GM10266 (cell line): ENCODE data around the gene PLN.

ENCODE experiments used
- DNase-seq: peaks from one replicate; pipeline ENCODE4 v3.0.0; 2012; ENCODE audit errors: extremely low spot score
- TF ChIP-seq, protein P1 (sequence below): IDR thresholded peaks from 2 replicates; pipeline ENCODE4 v1.5.1; 2012; ENCODE audit warnings: mild to moderate bottlenecking, low read depth; ENCODE audit not compliant: control insufficient read depth, insufficient read depth; ENCODE audit errors: missing control alignments

PLN gene

DNA sequence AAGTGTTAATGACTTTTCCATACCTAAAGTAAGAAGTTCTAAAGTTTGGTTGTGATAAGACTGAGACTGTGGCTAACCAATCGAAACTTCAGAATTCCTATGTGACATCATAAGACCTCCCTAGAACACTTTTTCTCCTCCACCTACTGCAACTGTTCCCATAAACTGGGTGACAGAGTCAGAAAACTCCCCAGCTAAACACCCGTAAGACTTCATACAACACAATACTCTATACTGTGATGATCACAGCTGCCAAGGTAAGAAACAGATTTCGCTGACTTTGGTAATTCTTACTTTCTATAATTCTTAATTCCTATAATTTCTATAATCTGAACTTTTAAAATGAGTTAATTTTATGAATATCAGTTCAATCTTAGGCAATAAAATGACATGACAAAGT is at the start of gene PLN:
Gene PLN, plus strand, starts transcription at position 161 of the 400 bp plus-strand sequence. CDS start 10,626 bp downstream, outside the sequence.
- TF ChIP-seq, protein P1, sequence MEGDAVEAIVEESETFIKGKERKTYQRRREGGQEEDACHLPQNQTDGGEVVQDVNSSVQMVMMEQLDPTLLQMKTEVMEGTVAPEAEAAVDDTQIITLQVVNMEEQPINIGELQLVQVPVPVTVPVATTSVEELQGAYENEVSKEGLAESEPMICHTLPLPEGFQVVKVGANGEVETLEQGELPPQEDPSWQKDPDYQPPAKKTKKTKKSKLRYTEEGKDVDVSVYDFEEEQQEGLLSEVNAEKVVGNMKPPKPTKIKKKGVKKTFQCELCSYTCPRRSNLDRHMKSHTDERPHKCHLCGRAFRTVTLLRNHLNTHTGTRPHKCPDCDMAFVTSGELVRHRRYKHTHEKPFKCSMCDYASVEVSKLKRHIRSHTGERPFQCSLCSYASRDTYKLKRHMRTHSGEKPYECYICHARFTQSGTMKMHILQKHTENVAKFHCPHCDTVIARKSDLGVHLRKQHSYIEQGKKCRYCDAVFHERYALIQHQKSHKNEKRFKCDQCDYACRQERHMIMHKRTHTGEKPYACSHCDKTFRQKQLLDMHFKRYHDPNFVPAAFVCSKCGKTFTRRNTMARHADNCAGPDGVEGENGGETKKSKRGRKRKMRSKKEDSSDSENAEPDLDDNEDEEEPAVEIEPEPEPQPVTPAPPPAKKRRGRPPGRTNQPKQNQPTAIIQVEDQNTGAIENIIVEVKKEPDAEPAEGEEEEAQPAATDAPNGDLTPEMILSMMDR: no peak
- no peak for DNase-seq

DNA sequence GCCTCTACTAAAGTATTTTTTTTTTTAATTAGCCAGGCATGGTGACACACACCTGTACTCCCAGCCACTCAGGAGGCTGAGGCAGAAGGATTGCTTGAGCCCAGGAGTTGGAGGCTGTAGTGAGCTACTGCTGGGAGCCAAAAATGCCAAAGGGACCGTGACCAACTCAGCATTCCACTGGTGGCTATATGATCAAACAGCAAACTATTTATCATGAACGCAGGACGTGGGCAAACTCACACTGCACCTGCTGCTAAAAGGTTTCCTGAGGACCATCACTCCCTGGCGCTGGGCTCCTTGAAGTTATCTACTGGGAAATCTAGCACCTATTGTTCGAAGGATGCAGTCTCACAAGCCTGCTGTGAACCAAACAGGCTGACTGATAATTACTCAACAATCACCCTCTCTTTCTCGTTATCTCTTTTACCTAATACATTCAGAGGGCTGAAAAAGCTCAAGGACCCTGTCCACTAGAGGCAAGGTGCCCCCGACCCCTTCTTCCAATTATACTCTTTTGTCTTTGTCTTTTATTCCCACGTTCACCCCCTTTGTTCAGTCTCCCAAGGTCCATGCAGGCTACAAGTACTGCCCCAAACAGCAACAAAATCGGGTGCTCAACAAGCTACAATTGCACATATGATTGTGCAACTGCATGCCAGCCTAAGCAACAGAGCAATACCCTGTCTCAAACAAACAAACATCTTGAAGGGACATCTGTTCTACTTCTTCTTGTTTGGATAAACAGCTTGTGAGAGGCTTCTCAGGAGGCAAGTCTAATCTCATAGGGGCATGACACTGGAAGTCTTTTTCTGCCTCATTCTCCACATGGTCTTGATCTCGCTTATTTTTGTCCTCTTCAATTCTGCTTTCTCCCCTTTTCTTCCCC is 47.7 kb upstream of the PLN start:
- TF ChIP-seq, protein P1: no peak
- DNase-seq: no peak

DNA sequence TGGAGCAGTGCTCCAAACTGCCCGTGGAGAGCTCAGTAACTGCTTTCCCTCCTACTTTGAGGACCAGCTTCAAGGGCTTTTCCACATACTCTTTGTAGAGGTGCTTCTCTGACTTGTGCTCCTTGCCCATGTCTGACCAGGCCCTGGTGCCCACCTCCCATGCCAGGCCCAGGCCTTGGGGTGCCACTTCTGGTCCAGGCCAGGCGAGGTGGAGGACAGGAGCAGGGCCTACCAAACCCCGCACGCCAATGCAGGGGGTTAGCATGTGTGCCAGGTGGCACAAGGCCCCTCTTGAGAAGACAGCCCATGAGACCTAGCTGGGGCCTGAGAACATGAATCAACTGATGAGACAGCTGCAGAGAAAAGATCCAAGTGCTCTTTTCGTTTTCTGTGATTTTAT is 47.0 kb upstream of the PLN start:
- TF ChIP-seq, protein P1: no peak
- no peak for DNase-seq

DNA sequence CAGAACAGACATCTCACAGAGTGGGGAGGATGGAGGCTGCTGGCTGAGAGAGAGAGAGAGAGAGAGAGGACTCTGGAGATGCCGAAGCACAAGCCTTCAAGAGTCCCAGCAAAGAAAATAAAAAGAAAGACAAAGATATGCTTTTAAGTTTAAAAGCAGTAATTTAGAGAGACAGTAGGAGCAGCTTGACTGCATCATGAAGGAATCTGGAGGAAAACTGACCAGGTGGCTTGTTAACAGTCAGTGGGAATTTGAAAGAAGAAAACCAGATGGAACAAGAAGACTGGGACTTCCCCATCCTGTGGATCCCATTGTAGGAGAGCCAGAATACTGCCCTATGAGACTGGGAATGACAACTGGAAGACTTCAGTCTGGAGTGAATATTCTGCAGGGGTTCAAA is 46.3 kb upstream of the PLN start:
- TF ChIP-seq, protein P1: no peak
- no peak for DNase-seq

DNA sequence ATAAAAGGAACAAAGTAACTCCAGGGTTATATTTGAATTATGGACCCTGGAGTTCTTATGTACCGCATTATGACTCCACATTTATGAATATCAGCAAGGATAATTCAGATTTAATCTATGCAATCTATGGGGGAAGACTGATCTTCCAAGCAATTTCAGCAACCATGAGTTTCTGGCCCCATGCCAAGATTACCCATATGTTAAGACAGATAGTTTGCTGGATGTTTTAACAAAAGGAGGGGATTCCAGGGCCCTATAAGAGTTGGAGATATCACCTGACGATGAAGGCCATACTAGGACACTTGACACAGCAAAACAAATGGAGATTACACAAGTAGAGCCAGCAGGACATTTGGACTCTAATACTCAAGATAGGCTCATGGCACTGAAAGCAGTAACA is 45.9 kb upstream of the PLN start:
- no peak for DNase-seq

DNA sequence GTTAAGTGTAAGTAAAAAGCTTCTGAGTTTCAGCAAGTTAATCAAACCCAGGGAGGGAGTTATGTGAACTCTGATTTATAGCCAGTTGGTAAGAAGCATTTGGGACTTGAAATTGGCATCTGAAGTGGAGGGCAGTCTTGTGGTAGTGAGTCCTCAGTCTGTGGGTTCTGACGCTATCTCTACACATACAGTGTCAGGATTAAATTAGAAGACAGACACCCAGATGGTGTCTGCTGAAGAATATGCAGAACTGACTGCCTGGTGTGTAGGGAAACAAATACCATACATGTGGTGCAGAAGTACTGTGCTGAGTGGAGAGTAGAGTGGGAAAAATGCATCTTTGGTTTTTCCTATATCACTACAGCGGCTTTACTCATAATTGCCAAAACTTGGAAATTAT is 43.5 kb upstream of the PLN start:
- TF ChIP-seq, protein P1: no peak
- DNase-seq: no peak

More for the DNA sequence above, 45.9 kb upstream of the PLN start:
- TF ChIP-seq, protein P1: no peak

DNA sequence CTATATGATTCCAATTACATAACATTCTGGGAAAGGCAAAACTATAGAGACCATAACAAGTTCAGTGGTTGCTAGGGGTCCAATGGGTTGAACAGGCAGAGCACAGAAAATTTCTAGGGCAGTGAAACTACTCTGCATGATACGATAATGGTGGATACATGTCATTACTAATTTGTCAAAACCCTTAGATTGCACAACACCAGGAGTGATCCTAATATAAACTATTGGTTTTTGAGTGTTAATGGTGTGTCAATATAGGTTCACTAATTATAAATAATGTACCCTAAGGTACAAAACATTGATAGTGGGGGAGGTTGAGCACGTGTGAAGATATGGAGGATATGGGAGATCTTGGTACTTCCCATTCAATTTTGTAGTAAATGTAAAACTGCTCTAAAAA is 42.4 kb upstream of the PLN start:
- TF ChIP-seq, protein P1: no peak
- DNase-seq: no peak
